ENCODE measurements around the gene PCDHGA2.

DNA sequence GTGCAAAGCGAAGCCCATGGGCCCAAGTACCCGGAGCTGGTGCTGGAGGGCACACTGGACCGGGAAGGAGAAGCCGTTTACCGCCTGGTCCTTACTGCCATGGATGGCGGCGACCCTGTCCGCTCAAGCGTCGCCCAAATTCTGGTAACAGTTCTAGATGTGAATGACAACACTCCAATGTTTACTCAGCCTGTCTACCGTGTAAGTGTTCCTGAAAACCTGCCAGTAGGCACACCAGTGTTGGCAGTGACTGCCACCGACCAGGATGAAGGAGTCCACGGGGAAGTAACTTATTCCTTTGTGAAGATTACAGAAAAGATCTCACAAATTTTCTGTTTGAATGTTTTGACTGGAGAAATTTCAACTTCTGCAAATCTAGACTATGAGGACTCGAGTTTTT lies 36.1 kb downstream of the PCDHGA2 start:
- no peak for TF ChIP-seq POLR2A (IDR thresholded peaks at IDR 0.05; ENCODE audit: low read depth, low read length)
- no peak for TF ChIP-seq TAF1 (IDR thresholded peaks at IDR 0.05; ENCODE audit: low read depth, low read length)
- no peak for TF ChIP-seq SPI1 (IDR thresholded peaks at IDR 0.05; ENCODE audit: low read depth, low read length)
- TF ChIP-seq POLR2AphosphoS5 (IDR thresholded peaks at IDR 0.05; ENCODE audit: low read depth, low read length): no peak
- no peak for TF ChIP-seq PAX5 (IDR thresholded peaks at IDR 0.05; ENCODE audit: insufficient read depth, low read length, severe bottlenecking)
